Activated effector memory CD4-positive, alpha-beta T cell treated with Interleukin-2 at 50 U/mL for 16 hours (primary cell): ENCODE results near the gene XIRP2.
"Not testable (repeated sequence)": the region's sequence is repeated elsewhere in the genome, so short reads cannot be mapped to it uniquely, and the experiment has no call there.

Experiments used
- DNase-seq: peaks from one replicate; pipeline ENCODE4 v3.0.0-alpha.2; 2020

The XIRP2 gene

GRCh38 chr2:167059173-167059572 is 170.9 kb downstream of the XIRP2 start:
- DNase-seq = no peak

DNA sequence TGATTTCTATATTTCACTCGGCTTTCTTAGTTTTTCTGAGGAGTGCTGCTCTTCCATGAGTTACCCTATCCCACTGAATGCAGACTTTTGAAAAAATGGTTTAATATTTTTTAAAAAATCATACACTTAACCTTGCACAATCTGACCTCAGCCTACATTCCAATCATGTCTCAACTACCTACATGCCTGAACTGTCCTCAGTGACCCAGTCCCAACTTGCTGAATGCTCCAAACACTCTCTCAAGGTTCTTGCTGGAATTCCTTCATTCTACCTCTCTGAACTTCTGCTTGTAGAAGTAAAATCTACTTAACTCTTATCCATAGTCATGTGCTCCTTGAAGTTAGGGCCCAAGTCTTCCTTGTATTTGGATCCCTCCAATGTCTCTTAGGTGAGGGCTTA is 181.6 kb downstream of the XIRP2 start:
- no peak for DNase-seq

DNA sequence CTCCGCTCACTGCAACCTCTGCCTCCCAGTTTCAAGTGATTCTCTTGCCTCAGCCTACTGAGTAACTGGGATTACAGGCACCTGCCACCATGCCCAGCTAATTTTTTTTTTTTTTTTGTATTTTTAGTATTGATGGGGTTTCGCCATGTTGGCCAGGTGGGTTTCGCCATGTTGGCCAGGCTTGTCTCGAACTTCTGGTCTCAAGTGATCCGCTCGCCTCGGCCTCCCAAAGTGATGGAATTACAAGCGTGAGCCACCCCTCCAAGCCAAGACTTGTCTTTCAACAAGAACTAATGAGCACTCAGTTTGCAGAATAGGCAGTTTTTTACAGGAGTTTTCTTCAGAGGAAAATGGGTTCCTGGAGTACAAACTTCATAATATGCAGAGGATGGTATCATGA is 187.4 kb downstream of the XIRP2 start:
- not testable (repeated sequence) for DNase-seq

DNA sequence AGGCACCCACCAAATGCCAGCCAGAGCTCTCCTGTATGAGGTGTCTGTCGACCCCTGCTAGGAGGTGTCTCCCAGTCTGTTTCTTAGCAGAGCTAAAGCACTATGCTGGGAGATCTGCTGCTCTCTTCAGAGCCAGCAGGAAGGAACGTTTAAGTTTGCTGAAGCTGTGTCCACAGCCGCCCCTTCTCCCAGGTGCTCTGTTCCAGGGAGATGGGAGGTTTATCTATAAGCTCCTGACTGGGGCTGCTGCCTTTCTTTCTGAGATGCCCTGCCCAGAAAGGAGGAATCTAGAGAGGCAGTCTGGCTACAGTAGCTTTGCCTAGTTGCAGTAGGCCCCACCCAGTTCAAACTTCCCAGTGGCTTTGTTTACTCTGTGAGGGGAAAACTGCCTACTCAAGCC is 210.7 kb downstream of the XIRP2 start:
- DNase-seq = not testable (repeated sequence)

DNA sequence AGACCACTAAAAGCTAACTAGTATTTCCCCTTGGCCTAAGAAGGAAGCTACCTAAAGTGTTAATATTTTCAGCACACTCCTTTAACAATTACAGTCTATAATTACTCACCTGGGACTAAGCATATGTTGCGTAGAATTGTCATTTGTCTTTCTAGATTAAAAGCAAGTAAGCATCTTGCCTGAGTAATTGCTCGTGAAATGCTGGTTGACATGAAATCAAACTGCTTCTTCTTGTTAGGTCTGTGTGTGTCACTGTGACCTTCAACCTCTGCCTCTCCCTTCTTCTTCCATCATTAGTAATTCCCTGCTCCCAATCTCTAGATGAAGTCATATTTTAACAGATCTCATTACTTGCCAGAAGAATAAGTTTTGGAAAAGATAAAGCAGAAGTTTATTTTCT is 212.2 kb downstream of the XIRP2 start:
- no peak for DNase-seq

DNA sequence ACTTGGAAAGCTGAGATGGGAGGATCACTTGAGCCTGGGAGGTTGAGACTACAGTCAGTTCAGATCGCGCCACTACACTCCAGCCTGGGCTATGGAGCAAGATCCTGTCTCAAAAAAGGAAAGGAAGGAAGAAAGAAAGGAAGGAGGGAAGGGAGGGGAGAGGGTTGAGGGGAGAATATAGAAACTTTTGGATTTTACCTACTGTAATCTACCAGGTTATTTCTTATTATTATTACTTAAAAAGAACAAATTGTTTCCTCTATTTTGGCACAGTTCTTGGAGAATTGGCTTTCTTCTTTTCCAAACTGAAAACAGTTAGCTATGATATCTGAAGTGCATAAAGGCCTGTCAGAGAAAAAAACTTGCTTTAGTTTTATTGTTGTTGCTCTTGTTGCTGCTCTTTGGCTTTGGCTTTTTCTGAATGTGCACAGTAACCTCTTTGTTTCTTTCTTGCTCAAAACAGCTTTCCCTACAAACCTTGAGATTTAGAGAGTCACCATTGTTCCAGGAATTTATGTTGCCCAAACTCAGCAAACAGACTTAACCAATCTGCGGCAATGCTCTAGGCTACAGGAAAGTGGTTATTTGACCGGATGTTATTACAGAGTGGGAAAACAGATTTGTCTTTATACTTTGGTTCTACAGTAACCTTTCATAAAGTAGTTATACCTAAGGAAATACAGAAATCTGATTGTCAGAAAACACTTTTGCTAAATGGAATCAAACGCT is 214.9 kb downstream of the XIRP2 start:
- no peak for DNase-seq

- no peak for DNase-seq
Measured at GRCh38 chr2:167103757-167104133, 215.5 kb downstream of the XIRP2 start.

- no peak for DNase-seq
Measured at GRCh38 chr2:167104691-167105090, 216.4 kb downstream of the XIRP2 start.

DNA sequence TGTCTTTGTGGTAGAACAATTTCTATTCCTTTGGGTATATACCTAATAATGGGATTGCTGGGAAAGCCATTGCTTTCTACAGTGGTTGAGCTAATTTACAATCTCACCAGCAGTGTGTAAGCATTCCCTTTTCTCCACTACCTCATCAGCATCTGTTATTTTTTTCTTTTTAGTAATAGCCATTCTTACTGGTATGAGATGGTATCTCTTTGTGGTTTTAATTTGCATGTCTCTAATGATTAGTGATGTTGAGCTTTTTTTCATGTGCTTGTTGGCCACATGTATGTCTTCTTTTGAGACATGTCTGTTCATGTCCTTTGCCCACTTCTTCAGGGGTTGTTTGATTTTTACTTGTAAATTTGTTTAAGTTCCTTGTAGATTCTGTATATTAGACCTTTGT is 221.4 kb downstream of the XIRP2 start:
- DNase-seq = not testable (repeated sequence)

DNA sequence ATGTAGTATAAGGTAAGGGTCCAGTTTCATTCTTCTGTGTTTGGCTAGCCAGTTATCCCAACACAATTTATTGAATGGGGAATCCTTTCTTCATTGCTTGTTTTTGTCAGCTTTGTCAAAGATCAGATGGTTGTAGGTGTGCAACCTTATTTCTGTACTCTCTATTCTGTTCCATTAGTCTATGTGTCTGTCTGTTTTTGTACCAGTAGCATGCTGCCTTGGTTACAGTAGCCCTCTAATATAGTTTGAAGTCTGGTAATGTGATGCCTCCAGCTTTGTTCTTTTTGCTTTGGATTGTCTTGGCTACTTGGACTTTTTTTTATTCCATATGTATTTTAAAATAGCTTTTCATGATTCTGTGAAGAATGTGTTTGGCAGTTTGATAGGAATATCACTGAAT is 222.1 kb downstream of the XIRP2 start:
- DNase-seq = no peak

DNA sequence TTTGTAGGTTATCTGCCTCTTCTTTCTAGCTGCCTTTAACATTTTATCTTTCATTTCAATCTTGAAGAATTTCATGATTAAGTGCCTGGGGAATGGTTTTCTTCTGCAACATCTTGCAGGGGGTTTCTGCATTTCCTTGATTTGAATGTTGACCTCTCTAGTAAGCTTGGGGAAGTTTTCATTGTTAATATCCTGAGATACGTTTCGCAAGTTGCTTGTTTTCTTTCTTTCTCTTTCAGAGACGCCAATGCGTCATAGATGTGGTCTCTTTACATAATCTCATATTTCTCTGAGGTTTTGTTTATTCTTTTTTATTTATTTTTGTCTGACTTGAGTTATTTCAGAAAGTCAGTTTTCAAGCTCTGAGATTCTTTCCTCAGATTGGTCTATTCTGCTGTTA is 225.7 kb downstream of the XIRP2 start:
- DNase-seq = no peak

GRCh38 chr2:167115541-167115940 is 227.3 kb downstream of the XIRP2 start:
- no peak for DNase-seq

GRCh38 chr2:167122389-167122788 is 234.1 kb downstream of the XIRP2 start:
- DNase-seq = no peak

- DNase-seq = no peak
Measured at GRCh38 chr2:167126165-167126564, 237.9 kb downstream of the XIRP2 start.

- DNase-seq = no peak
Measured at GRCh38 chr2:167127135-167127534, 238.9 kb downstream of the XIRP2 start.

- no peak for DNase-seq
Measured at GRCh38 chr2:167128130-167128529, 239.8 kb downstream of the XIRP2 start.

- DNase-seq = no peak
Measured at GRCh38 chr2:167132066-167132465, 243.8 kb downstream of the XIRP2 start.

- no peak for DNase-seq
Measured at GRCh38 chr2:167132906-167133555, 244.8 kb downstream of the XIRP2 start.

DNA sequence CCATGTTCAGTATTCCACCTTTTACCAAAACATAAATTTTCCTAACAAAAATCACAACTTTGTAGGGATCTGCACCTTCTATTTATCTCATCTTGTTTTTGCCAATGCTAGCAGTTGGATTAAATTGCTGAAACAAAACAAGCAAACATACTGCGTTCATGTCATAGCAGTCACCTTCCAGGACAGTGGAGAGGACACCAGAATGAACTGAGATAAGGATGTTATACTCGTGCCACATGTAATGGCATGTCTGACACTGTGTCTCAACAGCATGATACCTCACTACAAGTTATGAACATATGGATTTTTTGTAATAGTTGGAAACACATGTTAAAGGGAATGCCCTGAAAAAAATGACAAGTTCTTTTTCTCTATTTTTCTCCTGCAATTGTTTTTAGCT is 245.3 kb downstream of the XIRP2 start:
- no peak for DNase-seq

- DNase-seq = no peak
Measured at GRCh38 chr2:167134381-167135072, 246.2 kb downstream of the XIRP2 start.

DNA sequence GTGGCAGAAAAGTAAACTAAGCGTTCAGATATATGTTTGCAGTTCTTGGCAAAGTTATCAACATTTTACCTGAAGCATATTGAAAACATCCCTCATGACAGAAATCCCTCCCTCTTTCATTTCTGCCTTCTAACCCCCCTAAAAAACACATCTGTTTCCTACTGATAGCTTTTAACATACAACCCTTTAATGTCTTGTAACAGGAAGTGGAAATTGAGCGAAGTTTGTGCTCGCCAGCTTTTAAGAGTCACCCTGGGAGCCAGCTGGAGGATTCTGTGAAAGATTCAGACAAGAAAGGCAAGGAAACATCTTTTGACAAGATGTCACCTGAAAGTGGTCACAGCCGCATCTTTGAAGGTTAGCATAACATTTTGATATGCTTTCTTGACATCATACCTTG is 247.4 kb downstream of the XIRP2 start:
- no peak for DNase-seq

GRCh38 chr2:167136879-167137596 is 248.8 kb downstream of the XIRP2 start:
- no peak for DNase-seq

DNA sequence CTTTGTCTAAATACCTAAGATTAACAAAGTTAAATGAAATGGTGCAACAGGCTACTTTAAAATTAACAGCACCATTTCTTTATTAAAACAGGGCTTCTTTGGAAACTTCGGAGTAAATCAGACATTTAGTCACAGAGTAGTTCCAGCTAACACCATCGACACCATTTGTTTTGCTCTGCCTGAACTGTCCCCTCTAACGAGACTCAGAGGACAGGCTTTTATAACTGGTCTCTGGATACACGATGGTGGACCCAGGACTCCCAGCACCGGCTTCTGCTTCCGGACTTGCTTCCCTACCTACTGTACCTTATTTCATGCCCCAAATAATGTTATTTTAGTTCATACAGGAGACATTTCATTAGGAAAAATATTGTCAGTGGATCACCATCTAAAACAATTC is 252.1 kb downstream of the XIRP2 start:
- DNase-seq = no peak

GRCh38 chr2:167140767-167141166 is 252.5 kb downstream of the XIRP2 start:
- DNase-seq = no peak
